GM11168 (cell line): ENCODE measurements around the gene PNCK.

Source experiments
- in situ Hi-C: fragments of 300-500 bp; cut with MboI; formaldehyde crosslinking; loops from one replicate; pipeline ENCODE4 v1.12.0; 2022; ENCODE audit warnings: low sequenced_read_pairs; ENCODE audit not compliant: unreplicated experiment

Gene PNCK

GRCh38 chrX:153634236-153634635 lies 39.4 kb downstream of the PNCK start:
- in situ Hi-C loops, result no loop called here

GRCh38 chrX:153633607-153634180 lies 39.9 kb downstream of the PNCK start:
- in situ Hi-C loops, result no loop called here

DNA sequence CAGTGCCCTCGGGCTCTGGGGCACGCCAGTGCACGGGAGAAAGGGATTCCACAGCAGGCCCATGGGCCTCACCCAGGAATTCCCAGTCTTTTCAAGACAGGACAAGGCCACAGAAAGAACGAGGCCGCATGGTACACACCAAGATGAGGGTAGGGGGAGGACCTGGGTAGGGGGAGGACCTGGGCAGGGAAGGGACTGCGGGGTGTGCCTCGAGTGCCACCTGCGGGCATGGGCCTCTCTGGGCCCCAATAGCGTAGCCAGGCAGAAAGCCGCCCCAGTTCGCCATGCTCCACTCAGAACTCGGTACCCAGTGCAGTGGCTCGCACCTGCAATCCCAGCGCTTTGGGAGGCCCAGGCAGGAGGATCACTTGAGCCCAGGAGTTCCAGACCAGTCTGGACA lies 40.6 kb downstream of the PNCK start:
- in situ Hi-C loops, result no loop called here

- in situ Hi-C loops, result no loop called here
Measured at GRCh38 chrX:153632595-153632946, 41.0 kb downstream of the PNCK start.

DNA sequence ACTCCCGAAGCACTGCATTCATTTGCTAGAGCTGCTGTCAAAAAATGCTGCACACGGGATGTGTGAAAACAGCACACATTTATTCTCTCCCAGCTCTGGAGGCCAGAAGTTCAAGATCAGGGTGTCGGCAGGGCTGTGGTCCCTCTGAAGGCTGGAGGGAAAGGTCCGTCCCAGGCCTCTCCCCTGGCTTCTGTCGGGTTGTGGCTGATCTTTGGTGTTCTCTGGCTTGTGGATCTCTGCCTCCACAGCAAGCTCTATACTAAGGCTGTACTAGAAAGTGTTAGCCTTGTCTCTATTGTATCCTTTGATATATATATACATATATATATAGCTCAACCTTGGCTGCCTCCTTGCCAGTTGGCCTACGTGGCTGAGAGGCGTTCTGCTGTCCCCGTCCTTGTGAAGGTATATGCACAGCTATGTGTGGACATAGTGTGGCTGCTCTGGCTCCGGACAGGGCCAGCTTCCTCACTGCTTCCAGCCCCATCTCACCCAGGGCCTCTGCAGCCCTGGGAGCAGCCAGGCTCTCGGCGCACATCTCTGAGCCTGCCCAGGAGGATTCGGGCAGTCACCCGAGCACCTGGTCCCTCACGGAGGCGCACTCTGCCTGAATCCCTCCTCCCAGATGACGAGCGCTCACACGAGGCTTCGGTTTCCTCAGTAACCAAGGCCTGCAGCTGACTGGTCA lies 41.6 kb downstream of the PNCK start:
- in situ Hi-C loops, result no loop called here

- in situ Hi-C loops, result no loop called here
Measured at GRCh38 chrX:153631346-153631745, 42.3 kb downstream of the PNCK start.

DNA sequence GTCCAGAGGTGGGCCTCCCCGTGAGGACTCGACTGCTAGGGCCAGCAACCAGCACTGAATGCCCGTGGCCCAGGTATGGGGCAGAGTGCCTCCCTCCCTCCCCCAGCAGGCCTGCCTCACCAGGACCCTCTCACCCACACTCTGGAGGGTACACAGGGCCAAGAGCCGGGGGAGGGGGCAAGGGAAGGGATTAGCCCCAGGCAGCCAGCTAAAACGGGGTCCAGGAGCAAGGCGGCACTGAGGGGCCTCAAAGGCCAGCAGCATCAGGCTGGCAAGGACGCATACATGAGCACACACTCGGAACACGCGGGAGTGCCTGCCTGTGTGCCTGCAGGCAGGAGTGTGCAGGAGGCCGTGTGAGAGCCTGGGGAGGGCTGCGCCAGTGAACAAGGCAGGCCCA lies 44.9 kb downstream of the PNCK start:
- in situ Hi-C loops, result no loop called here

- in situ Hi-C loops, result no loop called here
Measured at GRCh38 chrX:153628129-153628528, 45.5 kb downstream of the PNCK start.

DNA sequence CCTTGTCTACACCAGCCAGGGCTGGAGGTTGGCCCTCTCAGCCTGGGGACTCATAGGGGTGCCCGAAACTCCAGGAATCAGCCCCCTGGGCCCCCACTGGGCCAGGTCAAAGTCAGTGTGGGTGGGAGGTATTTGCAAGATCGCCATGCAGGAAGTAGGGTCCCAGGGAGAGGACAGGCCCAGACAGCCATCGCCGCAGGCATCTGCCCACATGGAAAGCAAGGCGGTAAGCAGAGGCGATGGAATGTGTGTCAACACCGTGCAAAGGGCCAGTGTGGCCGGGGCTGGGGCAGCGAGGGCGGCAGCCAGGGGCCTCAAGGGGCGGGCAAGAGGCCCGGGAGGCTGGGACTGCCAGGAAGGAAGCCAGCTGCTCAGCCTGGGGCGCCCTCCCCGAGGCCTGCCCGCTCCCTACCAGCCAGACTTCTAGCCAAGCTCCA lies 45.9 kb downstream of the PNCK start:
- in situ Hi-C loops, result no loop called here

DNA sequence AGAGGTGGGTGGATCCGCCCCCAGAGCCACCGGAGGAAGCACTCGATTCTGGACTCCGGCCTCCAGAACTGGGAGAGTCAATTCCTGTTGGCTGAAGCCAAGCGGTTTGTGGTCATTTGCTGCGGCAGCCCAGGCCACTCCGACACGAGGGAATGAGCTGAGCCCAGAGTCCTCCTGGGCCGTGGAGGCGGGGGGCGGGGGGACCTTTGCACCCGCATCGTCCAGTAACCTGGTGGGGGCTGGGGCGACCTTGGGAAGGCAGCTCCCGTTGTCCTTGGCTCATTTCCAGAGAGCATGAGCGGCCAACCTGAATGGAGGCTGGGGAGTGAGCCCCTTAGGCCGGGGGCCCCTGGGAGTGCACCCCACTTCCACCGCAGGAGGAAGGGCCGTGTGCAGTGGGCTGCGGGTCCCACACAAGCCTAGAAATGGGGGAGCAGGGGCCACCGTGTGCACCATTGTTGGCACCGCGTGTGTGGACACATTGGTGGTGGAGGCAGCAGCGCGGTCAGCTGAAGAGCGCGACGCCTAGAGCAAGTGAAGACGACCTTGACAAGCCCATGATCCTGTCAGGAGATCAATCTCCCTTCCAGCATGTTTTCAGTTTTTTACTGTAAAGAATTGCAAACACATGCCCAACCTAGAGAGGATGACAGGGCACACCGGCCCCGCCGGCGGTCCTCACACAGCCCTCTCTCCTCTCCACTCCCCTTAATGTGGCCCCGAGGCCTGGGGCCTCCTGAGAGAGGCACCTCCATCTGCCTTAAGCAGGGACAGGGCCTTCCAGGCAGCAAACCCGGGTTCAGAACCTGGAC lies 46.5 kb downstream of the PNCK start:
- in situ Hi-C loops, result no loop called here

DNA sequence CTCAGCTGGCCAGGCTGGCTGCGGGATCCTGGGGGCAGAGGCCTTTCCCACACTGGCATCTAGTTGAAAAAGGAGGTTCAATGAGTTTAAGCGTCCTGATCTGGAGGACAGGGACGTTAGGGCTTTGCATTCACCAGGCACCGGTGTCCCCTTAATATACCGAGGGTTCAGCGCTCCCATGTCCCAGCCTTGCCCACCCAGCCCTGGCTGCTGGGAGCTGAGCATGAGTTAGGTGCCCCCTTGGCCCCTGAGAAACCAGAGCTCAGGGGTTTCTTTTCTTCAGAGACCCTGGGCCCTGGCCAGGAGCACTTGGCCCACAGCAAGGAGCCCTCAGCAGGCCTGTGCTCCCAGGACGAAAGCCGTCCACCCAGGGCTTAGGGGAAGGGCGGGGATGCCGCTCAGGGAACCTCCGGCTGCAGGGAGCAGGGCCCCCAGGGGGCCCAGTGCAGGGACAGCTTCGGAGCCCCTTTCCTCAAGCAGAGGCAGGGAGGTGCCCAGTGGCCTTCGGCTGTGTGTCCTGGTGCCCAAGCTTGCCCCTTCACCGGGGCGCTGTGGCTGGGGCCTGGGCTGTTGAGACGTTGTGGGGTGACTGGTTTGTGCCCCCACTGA lies 47.5 kb downstream of the PNCK start:
- in situ Hi-C loops, result no loop called here

DNA sequence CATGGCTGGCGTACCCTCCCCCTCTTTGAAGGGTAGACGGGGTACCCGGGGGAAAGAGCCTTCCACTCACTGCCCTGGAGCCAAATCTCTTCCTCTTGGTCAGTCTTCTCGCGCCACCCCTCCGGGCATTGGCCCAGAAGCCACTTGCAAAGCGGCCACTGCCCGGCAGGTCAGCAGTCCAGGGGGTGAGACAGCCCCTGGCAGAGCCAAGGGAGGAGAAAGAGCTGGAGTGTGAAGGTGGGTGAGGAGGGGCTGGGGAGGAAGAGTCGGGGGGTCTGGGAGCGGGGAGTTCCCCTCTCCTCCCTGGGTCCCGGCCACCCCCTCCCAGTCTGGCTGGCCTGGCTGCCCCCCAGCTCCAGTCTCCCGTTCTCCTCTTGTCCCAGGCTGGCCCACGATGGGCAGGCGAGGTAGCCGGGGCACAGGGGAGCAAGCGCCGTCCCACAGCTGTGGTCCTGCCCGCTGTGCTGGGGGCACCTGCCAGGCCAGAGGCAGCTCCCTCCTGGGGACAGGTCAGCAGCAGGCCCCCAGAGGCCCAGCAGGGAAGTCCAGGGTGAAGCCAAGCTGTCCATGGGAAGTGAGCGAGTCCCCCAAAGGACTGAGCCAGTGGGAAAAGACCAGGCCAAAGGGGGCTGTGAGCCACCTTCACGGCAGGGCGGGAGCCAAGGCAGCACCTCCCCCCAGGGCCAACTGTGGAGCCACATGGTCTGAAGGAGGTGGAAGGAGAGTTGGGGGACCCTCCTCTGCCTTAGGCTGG lies 48.2 kb downstream of the PNCK start:
- in situ Hi-C loops, result no loop called here

- in situ Hi-C loops, result no loop called here
Measured at GRCh38 chrX:153624196-153625091, 49.2 kb downstream of the PNCK start.

- in situ Hi-C loops, result no loop called here
Measured at GRCh38 chrX:153623310-153624029, 50.1 kb downstream of the PNCK start.

DNA sequence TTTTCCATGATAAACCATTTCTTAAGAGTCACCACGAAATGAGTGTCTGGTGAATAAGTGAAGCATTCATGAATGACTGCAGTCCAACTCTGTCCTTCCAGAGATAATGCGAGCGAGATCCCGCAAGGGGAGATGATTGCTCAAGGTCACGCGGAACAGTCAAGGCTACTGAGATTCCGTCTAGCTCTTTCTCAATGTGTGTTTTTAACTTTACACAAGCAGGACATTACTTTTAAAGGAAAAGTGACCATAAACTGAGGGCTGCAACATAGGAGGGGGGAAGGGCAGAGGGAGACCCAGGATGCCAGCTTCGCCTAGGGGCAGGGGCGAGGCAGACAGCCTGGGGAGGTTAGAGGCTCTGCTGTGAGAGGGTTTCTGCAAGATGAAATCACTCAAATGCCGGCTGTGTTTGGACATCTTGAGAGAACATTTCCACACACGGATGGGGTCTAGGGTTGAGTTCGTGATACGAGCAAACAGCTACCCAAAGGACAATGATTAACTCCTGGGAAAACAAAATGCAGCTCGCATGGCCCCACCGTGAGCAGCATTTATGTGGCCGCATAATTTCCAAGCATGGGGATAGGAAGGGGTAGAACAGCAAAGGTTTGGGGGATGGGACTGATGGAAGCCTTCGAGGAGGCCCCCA lies 50.8 kb downstream of the PNCK start:
- in situ Hi-C loops, result no loop called here

GRCh38 chrX:153621949-153622598 lies 51.5 kb downstream of the PNCK start:
- in situ Hi-C loops, result no loop called here

DNA sequence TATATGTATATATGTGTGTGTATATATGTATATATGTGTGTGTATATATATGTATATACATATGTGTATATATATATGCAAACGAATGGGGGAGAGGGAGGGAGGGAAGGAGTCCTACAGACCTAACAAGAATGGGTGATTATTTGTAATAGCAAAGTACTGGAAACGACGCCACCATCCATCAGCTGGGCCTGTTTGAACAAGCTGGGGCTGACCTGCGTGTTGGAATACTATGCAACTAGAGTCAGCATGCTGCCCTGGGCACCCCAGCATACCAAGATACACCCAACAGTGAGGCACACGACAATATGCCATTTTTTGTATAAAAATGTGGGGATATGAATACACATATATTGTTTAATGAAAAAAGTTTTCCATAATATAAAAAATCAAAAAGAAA lies 53.0 kb downstream of the PNCK start:
- in situ Hi-C loops, result no loop called here
